K562 (cell line): ENCODE measurements around the gene TEAD3. TPM values are rescaled to one million over a fixed set of nuclear protein-coding genes. Genes with fewer than 3 reads are reported as not detected.
A peak's percentile ranks its signal among the peaks of the same experiment; 100 is the strongest.

Experiments used
- CHCHD3 ChIP-seq: fragments of 250-450 bp; sonication (Bioruptor Pico); IDR thresholded peaks from 2 replicates; pipeline ENCODE4 v2.1.2; 2022; ENCODE audit warnings: mild to moderate bottlenecking
- CREB1 ChIP-seq, 2 experiments: sonication (generic) in 1 of 2; formaldehyde crosslinking in 1 of 2; IDR thresholded peaks; 2 replicates each; pipeline versions ENCODE4 v1.6.1 to v1.8.0; 2012 to 2022; ENCODE audit warnings: inconsistent platforms in 1 of 2, mild to moderate bottlenecking in 1 of 2, missing genetic modification reagents in 1 of 2, moderate library complexity in 1 of 2
- CUX1 ChIP-seq: fragments of 200-800 bp; sonication (Bioruptor generic); IDR thresholded peaks from 2 replicates; pipeline ENCODE4 v1.6.1; 2016; ENCODE audit warnings: missing genetic modification characterization, missing compliant biosample characterization
- MYC ChIP-seq, 2 experiments: fragments of 250-450 bp in 1 of 2; sonication (Bioruptor Pico) in 1 of 2; IDR thresholded peaks; 2 replicates each; pipeline versions ENCODE4 v1.5.1 to v1.6.1; 2012 to 2021; ENCODE audit warnings: low read depth in 2 of 2, borderline replicate concordance in 1 of 2, improper control_type of control experiment in 1 of 2, low read length in 1 of 2, mild to moderate bottlenecking in 1 of 2, moderate library complexity in 1 of 2
- NFE2L1 ChIP-seq: fragments of 450-650 bp; IDR thresholded peaks from 2 replicates; pipeline ENCODE4 v1.6.1; 2016; ENCODE audit warnings: missing genetic modification characterization, low read depth, mild to moderate bottlenecking, missing compliant biosample characterization, moderate library complexity, borderline replicate concordance
- POLR2G ChIP-seq: fragments of 200-400 bp; formaldehyde crosslinking; IDR thresholded peaks from 2 replicates; pipeline ENCODE4 v1.6.1; 2017; ENCODE audit warnings: low read depth, mild to moderate bottlenecking, antibody characterized with exemption, low read length, moderate library complexity
- RNF219 ChIP-seq: fragments of 250-450 bp; sonication (Bioruptor Pico); IDR thresholded peaks from 2 replicates; pipeline ENCODE4 v1.5.0; 2022; ENCODE audit warnings: mild to moderate bottlenecking
- ZBTB11 ChIP-seq, 3 experiments: fragments of 200-800 bp in 1 of 3; fragments of 250-450 bp in 1 of 3; fragments of 450-650 bp in 1 of 3; sonication (Bioruptor Pico) in 1 of 3; sonication (Bioruptor generic) in 1 of 3; formaldehyde crosslinking in 1 of 3; IDR thresholded peaks; 2 replicates each; pipeline versions ENCODE4 v1.6.1 to v1.8.0; 2016 to 2022; ENCODE audit warnings: mild to moderate bottlenecking in 2 of 3, missing genetic modification characterization in 2 of 3, missing compliant biosample characterization in 1 of 3, moderate library complexity in 1 of 3
- ZNF143 ChIP-seq: sonication (generic); formaldehyde crosslinking; IDR thresholded peaks from 2 replicates; pipeline ENCODE4 v1.9.0; 2022; ENCODE audit warnings: mild to moderate bottlenecking, missing genetic modification reagents
- ZNF311 ChIP-seq: fragments of 250-450 bp; sonication (Bioruptor Pico); IDR thresholded peaks from 2 replicates; pipeline ENCODE4 v1.4.0; 2020; ENCODE audit warnings: mild to moderate bottlenecking, moderate library complexity
- ZNF740 ChIP-seq, 3 experiments: fragments of 200-800 bp in 1 of 3; sonication (Bioruptor generic) in 1 of 3; sonication (generic) in 1 of 3; formaldehyde crosslinking in 1 of 3; IDR thresholded peaks; 2 replicates each; pipeline versions ENCODE4 v1.6.1 to v1.8.0; 2016 to 2022; ENCODE audit warnings: mild to moderate bottlenecking in 2 of 3, missing compliant biosample characterization in 2 of 3, missing genetic modification characterization in 2 of 3, missing genetic modification reagents in 1 of 3
- polyA plus RNA-seq, 8 experiments: library from polyadenylated mRNA; depleted of rRNA in 4 of 8; stranded (reverse) in 5 of 8; unstranded in 3 of 8; fragments of >200 nt; fragmentation: Nextera tagmentation in 2 of 8; fragmentation: Illumina TruSeq in 1 of 8; extraction: Ambion mirVana in 2 of 8; extraction: Trizol in 1 of 8; gene quantifications; 2 replicates each; pipeline versions ENCODE4 v1.2.1 to v1.2.3, GENCODE V29; 2011 to 2014; ENCODE audit warnings: inconsistent platforms in 1 of 8, missing spikeins in 1 of 8
- total RNA-seq, 7 experiments: library from RNA; depleted of rRNA in 6 of 7; stranded (reverse); fragments of >200 nt in 6 of 7; fragmentation: Illumina TruSeq in 2 of 7; extraction: Trizol in 2 of 7; gene quantifications; 2 replicates each; pipeline versions ENCODE4 v1.2.1 to v1.2.3, GENCODE V29; 2011 to 2021; ENCODE audit warnings: low replicate concordance in 1 of 7

TEAD3 gene
- total and polyA plus RNA-seq, 9 of the 15 experiments (the other 6 are each of a cell fraction or from before 2014, with no cell fraction given) = 0.63 to 13.2 (median 3.3) TPM

GRCh38 chr6:35489995-35490791 is 6.7 kb downstream of the TEAD3 start (continued):
- TF ChIP-seq CUX1 (CRISPR knock-in tag) (no peak), CHCHD3 (no peak), RNF219 (CRISPR knock-in tag) (no peak), ZBTB11 (CRISPR knock-in tag; IDR thresholded peaks at IDR 0.05) (peak in 1 of 3 experiments; percentile 85; a peak in 2 of 6 replicates), ZNF311 (CRISPR knock-in tag) (no peak), CREB1 (IDR thresholded peaks at IDR 0.05) (peak; percentile 57), CREB1 (CRISPR knock-in tag; IDR thresholded peaks at IDR 0.05) (peak; percentile 56), POLR2G (no peak), ZNF143 (CRISPR knock-in tag) (no peak), NFE2L1 (tag) (no peak), MYC (IDR thresholded peaks at IDR 0.05; ENCODE audit: low read depth, low read length) (0 out of 2 replicates have a peak, but pooled peaks have one; percentile 20), MYC (CRISPR knock-in tag; IDR thresholded peaks at IDR 0.05; ENCODE audit: borderline replicate concordance, low read depth) (0 out of 2 replicates have a peak, but pooled peaks have one; percentile 31), ZNF740 (CRISPR knock-in tag; IDR thresholded peaks at IDR 0.05) (peak; percentile 64; the same call in 1 of the 2 replicates), ZNF740 (tag; IDR thresholded peaks at IDR 0.05) (peak in 1 of 2 experiments; percentile 63; a peak in 1 of 4 replicates)
